Adrenal gland (tissue), 5 donors: ENCODE data around the gene C9orf50.

Source experiments
- CTCF ChIP-seq, 6 experiments: fragments of 450-650 bp in 4 of 6; fragments of 200-600 bp in 2 of 6; sonication (generic) in 1 of 6; IDR thresholded peaks; 1 replicate in 5 of 6; 2 replicates in 1 of 6; pipeline versions ENCODE4 v1.5.1 to v1.8.0; 2016 to 2021; ENCODE audit warnings: antibody characterized with exemption in 6 of 6, mild to moderate bottlenecking in 2 of 6, moderate library complexity in 1 of 6
- POLR2A ChIP-seq, 2 donors: fragments of 450-650 bp; IDR thresholded peaks; one replicate each; pipeline ENCODE4 v1.6.1; 2017; ENCODE audit warnings: antibody characterized with exemption in 2 of 2, mild to moderate bottlenecking in 2 of 2, moderate library complexity in 1 of 2
- donor health status: DM: no; HTN: no; CAD: no.

GRCh38 chr9:129627556-129628440, 6.9 kb upstream of the C9orf50 start:
- TF ChIP-seq CTCF (IDR thresholded peaks at IDR 0.05) (no peak), POLR2A (IDR thresholded peaks at IDR 0.05) (no peak)
